Measurements from ENCODE around the gene SLC25A29.
A peak's percentile ranks its signal among the peaks of the same experiment; 100 is the strongest.

SLC25A29 gene

GRCh38 chr14:100279133-100279532 is 27.1 kb downstream of the SLC25A29 start:
- no peaks in the 10 kb centered on the region for H3K27me3 ChIP-seq (replicated peaks; ENCODE audit: control insufficient read depth, insufficient read depth, low read length)
- TF ChIP-seq, protein P1, sequence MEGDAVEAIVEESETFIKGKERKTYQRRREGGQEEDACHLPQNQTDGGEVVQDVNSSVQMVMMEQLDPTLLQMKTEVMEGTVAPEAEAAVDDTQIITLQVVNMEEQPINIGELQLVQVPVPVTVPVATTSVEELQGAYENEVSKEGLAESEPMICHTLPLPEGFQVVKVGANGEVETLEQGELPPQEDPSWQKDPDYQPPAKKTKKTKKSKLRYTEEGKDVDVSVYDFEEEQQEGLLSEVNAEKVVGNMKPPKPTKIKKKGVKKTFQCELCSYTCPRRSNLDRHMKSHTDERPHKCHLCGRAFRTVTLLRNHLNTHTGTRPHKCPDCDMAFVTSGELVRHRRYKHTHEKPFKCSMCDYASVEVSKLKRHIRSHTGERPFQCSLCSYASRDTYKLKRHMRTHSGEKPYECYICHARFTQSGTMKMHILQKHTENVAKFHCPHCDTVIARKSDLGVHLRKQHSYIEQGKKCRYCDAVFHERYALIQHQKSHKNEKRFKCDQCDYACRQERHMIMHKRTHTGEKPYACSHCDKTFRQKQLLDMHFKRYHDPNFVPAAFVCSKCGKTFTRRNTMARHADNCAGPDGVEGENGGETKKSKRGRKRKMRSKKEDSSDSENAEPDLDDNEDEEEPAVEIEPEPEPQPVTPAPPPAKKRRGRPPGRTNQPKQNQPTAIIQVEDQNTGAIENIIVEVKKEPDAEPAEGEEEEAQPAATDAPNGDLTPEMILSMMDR (IDR thresholded peaks at IDR 0.05; ENCODE audit: insufficient read depth, low read length, poor library complexity, severe bottlenecking): no peak
- H3K4me3 ChIP-seq (replicated peaks; ENCODE audit: low read depth, low read length): no peak overlapping the region
- peaks cover 11% of the 10 kb centered on the region for H3K36me3 ChIP-seq (ENCODE audit: control insufficient read depth, insufficient read depth, low read length)
- DNase-seq (ENCODE audit: extremely low read depth, insufficient read length): no peak

DNA sequence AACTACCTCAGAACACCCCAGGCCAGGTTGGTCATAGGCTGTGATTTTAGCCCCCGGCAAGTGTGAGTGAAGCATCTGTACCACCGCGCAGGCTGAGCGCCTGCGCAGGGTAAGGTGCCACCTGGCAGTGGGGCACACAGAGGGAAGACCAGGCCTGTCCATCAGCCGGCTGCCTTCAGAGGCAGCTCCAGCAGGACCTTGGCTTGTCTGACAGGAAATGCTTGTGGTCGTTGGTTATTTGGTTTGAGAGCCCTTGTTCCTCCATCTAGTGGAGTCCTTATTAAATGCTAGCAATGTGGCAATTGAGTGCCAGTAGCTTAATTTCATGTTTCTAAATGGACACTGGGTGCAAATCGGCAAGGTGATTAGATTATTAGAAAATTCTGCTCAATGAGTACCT is 27.5 kb downstream of the SLC25A29 start:
- Histone ChIP-seq H3K36me3 (ENCODE audit: control insufficient read depth, insufficient read depth, low read length) (peaks cover 11% of the 10 kb centered on the region), H3K27me3 (replicated peaks; ENCODE audit: control insufficient read depth, insufficient read depth, low read length) (no peaks in the 10 kb centered on the region), H3K4me3 (replicated peaks; ENCODE audit: low read depth, low read length) (no peak overlapping the region)
- TF ChIP-seq, protein P1 (IDR thresholded peaks at IDR 0.05; ENCODE audit: insufficient read depth, low read length, poor library complexity, severe bottlenecking): peak; percentile 27
- no peak for DNase-seq (ENCODE audit: extremely low read depth, insufficient read length)

GRCh38 chr14:100275214-100275613 is 31.0 kb downstream of the SLC25A29 start:
- no peak for DNase-seq (ENCODE audit: extremely low read depth, insufficient read length)
- Histone ChIP-seq H3K36me3 (ENCODE audit: control insufficient read depth, insufficient read depth, low read length) (peaks cover 8% of the 10 kb centered on the region), H3K27me3 (replicated peaks; ENCODE audit: control insufficient read depth, insufficient read depth, low read length) (no peaks in the 10 kb centered on the region), H3K4me3 (replicated peaks; ENCODE audit: low read depth, low read length) (no peak overlapping the region)
- TF ChIP-seq, protein P1 (IDR thresholded peaks at IDR 0.05; ENCODE audit: insufficient read depth, low read length, poor library complexity, severe bottlenecking): no peak

GRCh38 chr14:100274250-100274649 is 32.0 kb downstream of the SLC25A29 start:
- TF ChIP-seq, protein P1 (IDR thresholded peaks at IDR 0.05; ENCODE audit: insufficient read depth, low read length, poor library complexity, severe bottlenecking): no peak
- Histone ChIP-seq H3K36me3 (ENCODE audit: control insufficient read depth, insufficient read depth, low read length) (peaks cover 6% of the 10 kb centered on the region), H3K4me3 (replicated peaks; ENCODE audit: low read depth, low read length) (no peak overlapping the region), H3K27me3 (replicated peaks; ENCODE audit: control insufficient read depth, insufficient read depth, low read length) (no peaks in the 10 kb centered on the region)
- DNase-seq (ENCODE audit: extremely low read depth, insufficient read length): no peak

- Histone ChIP-seq H3K27me3 (replicated peaks; ENCODE audit: control insufficient read depth, insufficient read depth, low read length) (no peaks in the 10 kb centered on the region), H3K4me3 (replicated peaks; ENCODE audit: low read depth, low read length) (no peak overlapping the region), H3K36me3 (ENCODE audit: control insufficient read depth, insufficient read depth, low read length) (peaks cover 3% of the 10 kb centered on the region)
- TF ChIP-seq, protein P1 (IDR thresholded peaks at IDR 0.05; ENCODE audit: insufficient read depth, low read length, poor library complexity, severe bottlenecking): peak; percentile 40
- DNase-seq (ENCODE audit: extremely low read depth, insufficient read length): no peak
Measured at GRCh38 chr14:100271247-100271939, 34.9 kb downstream of the SLC25A29 start.

Measured in GM06990 (cell line).